GM18505 (cell line): Measurements from ENCODE around the gene HCRT.
"Not testable (repeated sequence)": the region's sequence is repeated elsewhere in the genome, so short reads cannot be mapped to it uniquely, and the experiment has no call there.

Experiments
- ATAC-seq: cut with Tn5 transposase; IDR thresholded peaks from one replicate; pipeline ENCODE4 v1.9.1; 2021; ENCODE audit not compliant: unreplicated experiment
- POLR2A ChIP-seq: IDR thresholded peaks from 4 replicates; pipeline ENCODE4 v1.6.1; 2011; ENCODE audit warnings: borderline replicate concordance; ENCODE audit not compliant: insufficient read depth, insufficient read length; ENCODE audit errors: extremely low read depth

Gene HCRT, protein sequence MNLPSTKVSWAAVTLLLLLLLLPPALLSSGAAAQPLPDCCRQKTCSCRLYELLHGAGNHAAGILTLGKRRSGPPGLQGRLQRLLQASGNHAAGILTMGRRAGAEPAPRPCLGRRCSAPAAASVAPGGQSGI

DNA sequence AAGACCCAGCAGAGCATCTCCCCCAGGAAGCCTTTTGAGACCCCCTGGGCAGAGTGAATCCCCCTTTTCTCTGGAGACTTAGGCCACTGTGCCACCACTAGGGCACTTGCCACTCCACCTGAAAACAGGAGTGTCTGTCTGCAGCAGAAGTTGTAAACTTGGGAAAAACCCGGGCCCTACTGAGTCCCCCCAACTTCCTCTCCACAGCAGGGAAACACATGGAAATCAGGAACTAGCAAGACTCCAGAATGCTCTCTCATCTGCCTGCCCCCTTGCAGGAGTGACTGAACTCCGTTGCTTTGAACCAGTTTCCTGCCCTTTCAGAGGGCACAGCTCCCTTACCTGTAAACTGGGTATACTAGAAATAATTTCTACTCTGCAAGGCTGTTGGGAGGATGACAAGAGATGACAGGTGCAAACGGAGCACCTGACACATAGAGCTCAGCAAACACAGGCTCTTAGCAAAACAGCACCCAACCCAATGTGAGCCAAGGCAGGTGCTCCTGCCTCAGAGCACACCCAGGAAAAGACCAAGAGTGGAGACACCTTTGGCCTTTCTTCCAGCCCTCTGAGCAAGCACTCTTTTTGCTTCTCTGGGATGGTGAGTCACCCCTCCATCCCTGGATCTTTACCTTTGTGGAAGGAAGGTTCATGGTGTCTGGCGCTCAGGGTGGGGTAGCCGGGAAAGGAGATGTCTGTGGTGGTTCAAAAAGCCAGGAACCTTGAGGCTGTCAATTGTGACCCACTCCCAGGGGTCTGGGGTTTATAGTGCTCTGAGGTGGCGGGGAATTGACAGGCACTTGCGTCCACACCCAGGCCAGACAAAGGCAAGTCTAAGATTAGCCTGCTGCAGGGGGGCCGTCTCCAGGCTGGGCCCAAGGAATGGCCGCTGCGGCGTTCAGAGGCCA is at the start of gene HCRT:
Gene HCRT, minus strand, starts transcription at position 740 of the 908 bp plus-strand sequence. Its CDS starts 87 bp downstream, at position 653.
- TF ChIP-seq POLR2A = no peak

DNA sequence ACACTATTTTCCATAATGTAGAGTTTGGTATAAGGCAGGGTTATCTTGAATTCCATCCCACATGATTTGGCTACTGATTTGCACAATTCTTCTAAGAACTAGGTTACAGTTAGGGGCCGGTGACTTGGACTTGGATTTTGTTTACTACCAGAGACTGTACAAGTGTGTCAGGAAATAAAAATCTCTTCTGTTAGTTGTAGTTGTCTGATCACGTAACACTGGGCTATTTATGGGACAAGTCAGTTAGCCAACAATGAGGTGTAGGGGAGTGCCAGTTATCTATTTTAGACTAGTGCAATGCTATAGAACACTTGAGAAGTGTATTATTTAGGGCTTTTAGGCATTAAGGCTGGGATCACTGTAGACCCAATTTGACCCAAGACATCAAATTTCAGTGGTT is 48.7 kb upstream of the HCRT start:
- no peak for ATAC-seq
- no peak for TF ChIP-seq POLR2A

More for the DNA sequence above, at the start of gene HCRT:
- ATAC-seq = no peak

DNA sequence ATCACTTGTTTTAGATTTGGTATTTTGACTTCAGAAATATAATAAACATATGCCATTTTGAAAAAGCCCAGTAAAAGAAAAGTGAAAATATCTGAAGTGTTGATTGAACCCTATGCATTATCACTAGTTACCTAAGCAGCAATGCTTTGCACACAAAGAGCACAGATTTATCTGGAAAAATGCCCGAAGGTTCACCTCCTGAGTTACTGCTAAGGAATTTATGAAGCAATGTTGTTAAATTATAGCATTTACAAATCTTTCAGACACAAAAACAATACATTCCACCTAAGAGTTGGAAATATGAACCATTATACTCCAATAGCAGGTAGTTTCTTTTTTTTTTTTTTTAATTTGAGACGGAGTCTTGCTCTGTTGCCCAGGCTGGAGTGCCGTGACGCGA is 47.9 kb upstream of the HCRT start:
- no peak for TF ChIP-seq POLR2A
- no peak for ATAC-seq

DNA sequence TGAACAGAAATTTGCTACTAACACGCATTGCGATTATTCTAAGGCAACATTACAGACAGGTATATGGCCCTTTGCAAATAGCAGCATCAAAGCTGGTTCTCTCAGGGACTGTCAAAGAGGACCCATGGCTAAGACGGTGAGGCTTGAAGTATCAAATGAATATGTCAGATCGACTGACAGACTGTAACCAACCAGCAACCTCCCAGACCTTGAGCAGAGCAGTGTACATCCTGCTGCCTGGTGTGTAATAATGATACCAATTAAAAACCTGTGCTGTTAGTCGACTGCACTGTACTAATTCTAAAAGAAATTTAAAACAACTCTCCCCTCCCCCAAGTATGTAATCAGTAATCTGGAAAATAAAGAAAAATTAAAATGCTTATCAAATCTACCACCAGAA is 45.0 kb upstream of the HCRT start:
- ATAC-seq = no peak
- no peak for TF ChIP-seq POLR2A

DNA sequence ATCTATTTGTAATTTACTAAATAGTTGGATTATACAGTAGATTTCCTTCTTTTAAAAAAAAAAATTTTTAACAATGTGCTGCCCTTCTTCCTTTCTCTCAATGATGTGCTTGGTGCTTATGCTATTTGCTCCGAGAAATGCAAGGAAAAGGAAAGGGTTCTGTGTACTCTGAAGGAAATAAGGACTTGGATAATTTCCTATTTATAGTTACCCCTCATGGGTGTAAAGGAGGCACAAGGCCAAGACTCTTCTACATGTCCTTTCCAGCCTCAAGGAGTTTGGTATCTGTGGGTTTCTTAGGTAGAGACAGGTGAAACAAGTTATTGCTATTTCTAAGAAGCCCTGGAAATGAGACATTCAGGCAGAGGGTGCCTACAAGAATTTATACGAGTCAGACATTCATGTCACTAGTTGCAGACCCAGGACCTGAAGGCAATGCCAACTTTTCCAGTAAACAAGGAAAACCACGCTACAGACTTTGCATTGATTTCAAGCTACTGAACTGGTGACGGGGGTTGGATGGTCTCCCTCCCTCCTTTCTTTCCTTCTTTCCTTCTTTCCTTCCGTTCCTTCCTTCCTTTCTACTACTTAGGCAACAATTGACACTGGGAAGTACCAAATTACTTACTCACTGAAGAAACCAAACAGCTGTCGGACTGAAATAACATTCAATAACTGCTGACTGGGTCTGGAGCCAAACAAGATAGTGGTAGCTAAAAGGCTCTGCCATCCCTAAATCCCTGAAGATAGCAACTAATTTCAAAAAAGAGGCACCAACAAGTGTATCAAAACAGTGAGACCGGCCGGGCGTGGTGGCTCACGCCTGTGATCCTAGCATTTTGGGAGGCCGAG is 42.8 kb upstream of the HCRT start:
- no peak for TF ChIP-seq POLR2A
- no peak for ATAC-seq

DNA sequence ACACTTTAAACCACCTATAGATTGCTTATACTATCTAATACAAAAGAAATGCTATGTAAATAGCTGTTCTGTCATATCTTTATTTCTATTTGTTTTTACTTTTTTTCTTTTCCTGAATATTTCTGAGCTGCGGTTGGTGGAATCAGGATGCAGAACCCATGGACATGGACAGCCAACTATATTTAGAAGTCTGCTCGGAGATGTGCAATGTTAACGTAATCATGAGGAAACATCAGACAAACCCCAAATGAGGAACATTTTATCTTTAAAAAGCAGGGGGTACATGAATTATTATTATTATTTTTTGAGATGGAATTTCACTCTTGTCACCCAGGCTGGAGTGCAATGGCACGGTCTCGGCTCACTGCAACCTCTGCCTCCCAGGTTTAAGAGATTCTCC is 40.4 kb upstream of the HCRT start:
- no peak for TF ChIP-seq POLR2A
- ATAC-seq = no peak

DNA sequence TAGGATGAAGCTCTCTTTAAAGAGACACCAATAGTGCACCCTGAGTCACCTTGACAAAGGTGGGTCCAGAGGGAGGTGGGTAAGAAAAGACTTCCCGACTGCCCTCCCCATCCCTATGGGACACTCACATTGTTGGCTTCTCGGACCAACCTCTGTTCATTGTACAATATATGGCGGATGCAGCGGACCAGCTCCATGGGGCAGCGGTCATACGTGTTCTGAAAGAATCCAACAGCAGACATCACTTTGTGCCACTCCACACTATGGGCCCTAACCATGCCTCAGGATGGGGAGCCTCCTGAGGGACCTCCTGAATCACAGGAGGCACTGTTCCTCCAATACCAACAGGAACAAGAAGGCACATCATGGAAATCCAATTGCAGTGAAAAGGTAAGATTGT is 39.4 kb upstream of the HCRT start:
- no peak for ATAC-seq
- TF ChIP-seq POLR2A = no peak

DNA sequence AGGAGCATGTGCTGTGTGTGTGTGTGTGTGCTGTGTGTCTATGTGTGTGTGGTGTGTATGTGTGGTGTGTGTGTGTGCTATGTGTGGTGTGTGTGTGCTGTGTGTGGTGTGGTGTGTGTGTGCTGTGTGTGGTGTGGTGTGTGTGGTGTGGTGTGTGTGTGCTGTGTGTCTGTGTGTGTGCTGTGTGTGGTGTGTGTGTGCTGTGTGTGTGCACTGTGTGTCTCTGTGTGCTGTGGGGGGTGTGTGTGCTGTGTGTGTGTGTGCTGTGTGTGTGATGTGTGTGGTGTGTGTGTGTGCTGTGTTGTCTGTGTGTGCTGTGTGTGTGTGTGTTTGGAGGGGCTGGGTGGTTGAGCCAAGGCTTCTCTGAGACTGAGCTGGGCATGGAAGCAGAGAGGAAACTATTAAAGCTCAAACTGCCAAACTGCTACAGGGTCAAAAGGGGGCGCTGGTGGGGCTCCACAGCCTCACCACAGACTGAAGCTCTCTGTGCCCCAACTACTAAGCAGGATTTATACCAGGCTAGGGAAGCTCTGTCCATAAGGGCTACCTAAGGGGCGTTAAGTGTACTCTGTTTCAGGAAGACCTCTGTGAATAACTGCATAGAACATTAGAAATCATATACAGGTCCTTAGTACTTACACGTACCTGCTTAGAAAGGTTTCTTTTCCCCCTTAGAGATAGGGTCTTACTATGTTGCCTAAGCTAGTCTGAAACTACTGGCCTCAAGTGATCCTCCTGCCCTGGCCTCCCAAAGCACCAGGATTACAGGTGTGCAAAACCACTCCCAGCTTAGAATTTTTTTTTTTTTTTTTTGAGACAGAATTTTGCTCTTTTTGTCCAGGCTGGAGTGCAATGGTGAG is 36.9 kb upstream of the HCRT start:
- no peak for TF ChIP-seq POLR2A

DNA sequence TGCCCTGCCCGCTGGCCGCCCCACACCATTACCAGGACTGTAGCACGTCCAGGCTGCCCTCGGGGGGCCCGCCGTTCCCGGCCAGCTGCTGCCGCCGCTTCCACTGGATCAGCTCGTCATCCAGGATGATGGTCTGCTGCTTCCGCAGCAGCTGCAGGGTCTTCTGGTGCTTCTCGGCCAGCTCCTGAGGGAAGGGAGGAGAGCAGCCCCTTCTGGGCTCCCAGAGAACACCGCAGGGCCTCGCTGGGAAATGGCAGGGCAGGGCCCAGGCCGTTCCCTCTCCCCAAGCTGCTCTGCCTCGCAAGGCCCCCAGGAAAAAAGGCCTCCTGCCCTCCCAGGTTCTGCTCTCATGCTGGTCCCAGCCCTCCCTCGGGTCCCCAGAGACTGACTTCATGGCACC is 34.0 kb upstream of the HCRT start:
- not testable (repeated sequence) for ATAC-seq

More for the DNA sequence above, 36.9 kb upstream of the HCRT start:
- ATAC-seq = no peak

DNA sequence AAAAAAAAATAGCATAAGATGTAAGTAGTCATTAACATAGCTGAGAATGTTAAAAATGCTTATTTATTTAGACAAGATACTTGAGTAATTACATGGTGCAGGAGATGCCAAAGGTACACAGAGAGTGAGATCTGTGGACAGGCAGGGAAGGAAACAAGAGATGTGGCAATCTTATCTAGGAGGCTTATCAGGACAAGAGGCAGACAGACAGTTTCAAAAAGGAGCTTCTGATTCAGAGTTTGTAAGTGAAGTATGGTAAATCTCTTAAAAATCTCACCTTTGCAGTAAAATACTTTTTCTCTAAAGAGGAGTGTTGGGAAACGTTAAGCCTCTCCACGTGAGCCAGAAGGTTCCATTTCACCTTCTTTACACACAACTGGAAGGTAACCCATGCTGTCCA is 28.9 kb upstream of the HCRT start:
- no peak for TF ChIP-seq POLR2A
- ATAC-seq = no peak

DNA sequence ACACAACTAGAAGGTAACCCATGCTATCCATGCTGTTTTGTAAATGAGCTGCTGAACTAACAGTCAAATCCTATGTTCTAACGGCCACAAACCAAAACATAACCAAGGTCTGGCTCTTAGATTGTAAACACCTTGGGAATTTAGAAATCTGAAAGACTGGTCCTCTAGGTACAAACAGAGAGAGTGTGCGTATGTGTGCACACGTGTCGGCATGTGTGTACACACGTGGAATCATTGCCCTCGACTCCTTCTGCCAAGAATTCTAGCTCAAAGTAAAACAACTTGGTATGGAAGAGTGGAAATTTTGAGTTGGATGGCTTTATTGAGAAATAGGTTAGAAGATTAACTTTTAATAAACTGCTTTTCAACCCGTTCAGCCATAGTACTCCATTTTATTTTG is 27.1 kb upstream of the HCRT start:
- no peak for ATAC-seq
- no peak for TF ChIP-seq POLR2A

DNA sequence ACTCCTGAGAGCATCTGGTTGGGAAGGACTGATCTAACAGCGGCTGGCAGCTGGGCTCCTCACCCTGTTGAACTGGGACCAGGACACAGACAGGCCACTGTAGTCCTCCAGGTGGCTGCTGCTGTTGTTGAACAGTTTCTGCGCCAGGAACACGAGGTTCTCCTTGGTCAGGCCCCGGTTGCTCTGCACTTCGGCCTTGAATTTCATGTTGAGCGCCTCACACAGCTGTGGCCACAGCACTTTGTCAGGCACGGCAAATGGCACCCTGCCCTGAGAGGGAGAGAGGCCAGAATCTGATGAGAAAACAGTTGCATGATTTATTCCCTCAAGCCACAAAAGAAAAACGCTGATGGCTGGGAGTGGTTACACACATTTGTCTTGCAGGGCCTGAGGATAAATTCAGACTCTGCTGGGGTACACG is 26.7 kb upstream of the HCRT start:
- not testable (repeated sequence) for ATAC-seq

DNA sequence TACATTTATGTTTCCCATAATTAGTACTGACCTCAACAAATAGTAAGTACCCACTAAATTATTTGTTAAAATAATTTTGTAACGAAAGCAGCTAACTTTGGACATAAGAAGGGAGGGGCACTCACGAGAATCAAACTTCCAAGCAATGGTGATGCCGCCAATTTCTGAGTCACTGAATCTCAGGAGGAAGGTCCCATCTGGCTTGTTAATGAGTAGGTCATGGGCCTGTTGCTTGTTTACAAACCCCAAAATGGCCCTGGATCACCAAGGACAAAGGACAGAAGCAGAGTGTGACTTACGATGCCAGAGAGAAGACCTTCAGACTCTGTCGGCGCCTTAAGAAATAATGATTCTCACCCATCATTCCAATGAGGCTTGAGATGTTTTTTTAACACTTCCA is 24.8 kb upstream of the HCRT start:
- no peak for ATAC-seq
- TF ChIP-seq POLR2A = no peak

DNA sequence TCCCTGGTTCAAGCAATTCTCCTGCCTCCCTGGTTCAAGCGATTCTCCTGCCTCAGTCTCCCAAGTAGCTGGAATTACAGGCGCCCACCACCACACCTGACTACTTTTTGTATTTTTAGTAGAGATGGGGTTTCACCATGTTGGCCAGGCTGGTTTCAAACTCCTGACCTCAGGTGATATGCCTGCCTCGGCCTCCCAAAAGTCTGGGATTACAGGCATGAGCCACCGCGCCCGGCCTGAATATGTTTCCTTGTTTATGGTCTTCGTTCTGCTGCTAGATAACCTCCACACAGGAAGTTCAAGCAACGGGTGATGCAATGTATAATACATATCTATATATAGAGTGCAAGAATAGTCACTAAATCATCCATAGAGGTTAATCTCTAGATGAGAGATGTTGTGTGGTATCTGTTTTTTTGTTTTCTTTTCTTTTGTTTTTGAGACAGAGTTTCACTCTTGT is 20.9 kb upstream of the HCRT start:
- ATAC-seq = not testable (repeated sequence)
